Esophagus squamous epithelium (tissue), 4 donors: ENCODE data around the gene PCNP.

Experiments used
- POLR2A ChIP-seq, 4 donors: fragments of 450-650 bp; IDR thresholded peaks; one replicate each; pipeline ENCODE4 v1.6.1; 2017; ENCODE audit warnings: antibody characterized with exemption in 4 of 4, mild to moderate bottlenecking in 4 of 4, moderate library complexity in 3 of 4
- TF ChIP-seq, protein P1 (sequence below), 6 experiments: fragments of 450-650 bp in 4 of 6; fragments of 200-600 bp in 2 of 6; sonication (generic) in 2 of 6; IDR thresholded peaks; one replicate each; pipeline ENCODE4 v1.5.1; 2016 to 2019; ENCODE audit warnings: antibody characterized with exemption in 6 of 6, mild to moderate bottlenecking in 4 of 6, moderate library complexity in 4 of 6

DNA sequence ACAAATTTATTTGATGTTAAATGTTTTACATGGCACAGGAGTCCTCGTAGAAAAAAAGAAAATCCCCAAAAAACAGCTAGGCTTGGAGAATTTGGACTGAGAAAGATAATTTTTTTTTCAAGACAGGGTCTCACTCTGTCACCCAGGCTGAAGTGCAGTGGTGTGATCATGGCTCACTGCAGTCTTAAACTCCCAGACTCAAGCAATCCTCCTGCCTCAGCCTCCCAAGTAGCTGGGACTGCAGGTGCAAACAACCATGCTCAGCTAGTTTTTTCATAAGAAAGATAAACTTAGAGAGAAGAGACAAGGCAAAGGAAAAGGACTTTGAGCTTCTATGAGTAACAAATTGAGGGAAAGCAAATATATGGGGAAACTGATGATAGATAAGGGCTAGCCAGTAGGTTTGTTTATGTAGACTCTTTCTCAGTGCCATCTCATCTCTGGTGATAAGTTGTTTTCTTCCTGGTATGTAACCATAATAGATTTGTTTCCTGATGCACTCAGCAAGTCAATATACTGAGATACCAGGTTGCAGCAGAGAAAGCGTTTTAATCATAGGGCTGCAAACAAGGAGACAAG lies 25.4 kb upstream of the PCNP start:
- TF ChIP-seq, protein P1, sequence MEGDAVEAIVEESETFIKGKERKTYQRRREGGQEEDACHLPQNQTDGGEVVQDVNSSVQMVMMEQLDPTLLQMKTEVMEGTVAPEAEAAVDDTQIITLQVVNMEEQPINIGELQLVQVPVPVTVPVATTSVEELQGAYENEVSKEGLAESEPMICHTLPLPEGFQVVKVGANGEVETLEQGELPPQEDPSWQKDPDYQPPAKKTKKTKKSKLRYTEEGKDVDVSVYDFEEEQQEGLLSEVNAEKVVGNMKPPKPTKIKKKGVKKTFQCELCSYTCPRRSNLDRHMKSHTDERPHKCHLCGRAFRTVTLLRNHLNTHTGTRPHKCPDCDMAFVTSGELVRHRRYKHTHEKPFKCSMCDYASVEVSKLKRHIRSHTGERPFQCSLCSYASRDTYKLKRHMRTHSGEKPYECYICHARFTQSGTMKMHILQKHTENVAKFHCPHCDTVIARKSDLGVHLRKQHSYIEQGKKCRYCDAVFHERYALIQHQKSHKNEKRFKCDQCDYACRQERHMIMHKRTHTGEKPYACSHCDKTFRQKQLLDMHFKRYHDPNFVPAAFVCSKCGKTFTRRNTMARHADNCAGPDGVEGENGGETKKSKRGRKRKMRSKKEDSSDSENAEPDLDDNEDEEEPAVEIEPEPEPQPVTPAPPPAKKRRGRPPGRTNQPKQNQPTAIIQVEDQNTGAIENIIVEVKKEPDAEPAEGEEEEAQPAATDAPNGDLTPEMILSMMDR (IDR thresholded peaks at IDR 0.05): no peak
- no peak for TF ChIP-seq POLR2A (IDR thresholded peaks at IDR 0.05)
